ENCODE results near the gene METTL26.

METTL26 gene

GRCh38 chr16:636206-637080 is at the start of gene METTL26:
Gene METTL26, minus strand, starts transcription at chr16:636305. Its CDS starts 15 bp downstream, at chr16:636290.
- DNase-seq = peak; percentile 96 to 97 (median 97)

GRCh38 chr16:684961-685696 is 49.0 kb upstream of the METTL26 start:
- DNase-seq = no peak

GRCh38 chr16:684071-684794 is 48.1 kb upstream of the METTL26 start, which contains the start of gene JMJD8:
Gene JMJD8, minus strand, starts transcription at chr16:684334. Its CDS starts 15 bp downstream, at chr16:684319.
- peak; percentile 98 to 99 (median 99) for DNase-seq

- DNase-seq = no peak
Observed at GRCh38 chr16:683396-684070, 47.4 kb upstream of the METTL26 start.

GRCh38 chr16:682493-683395 is 46.6 kb upstream of the METTL26 start:
- DNase-seq = no peak

- no peak for DNase-seq
Observed at GRCh38 chr16:681746-682427, 45.8 kb upstream of the METTL26 start.

GRCh38 chr16:680967-681745 is 45.1 kb upstream of the METTL26 start:
- DNase-seq = peak; percentile 45 to 71 (median 53)

GRCh38 chr16:680625-680945 is 44.5 kb upstream of the METTL26 start:
- no peak for DNase-seq

- peak; percentile 93 to 99 (median 96) for DNase-seq
Observed at GRCh38 chr16:679814-680624, 43.9 kb upstream of the METTL26 start, which contains the start of gene STUB1. Gene STUB1, plus strand, starts transcription at chr16:680410. Its CDS starts 116 bp downstream, at chr16:680526.

- DNase-seq = peak; percentile 54 to 75 (median 62)
Observed at GRCh38 chr16:678858-679813, 43.0 kb upstream of the METTL26 start.

GRCh38 chr16:678209-678857 is 42.2 kb upstream of the METTL26 start:
- DNase-seq = no peak

GRCh38 chr16:677316-678190 is 41.4 kb upstream of the METTL26 start:
- no peak for DNase-seq

GRCh38 chr16:676913-677312 is 40.8 kb upstream of the METTL26 start:
- no peak for DNase-seq

- DNase-seq = no peak
Observed at GRCh38 chr16:676565-676902, 40.4 kb upstream of the METTL26 start.

GRCh38 chr16:675884-676564 is 39.9 kb upstream of the METTL26 start:
- no peak for DNase-seq
